ENCODE measurements around the gene SYNPO2L. TPM values are rescaled to one million over a fixed set of nuclear protein-coding genes. Genes with fewer than 3 reads are reported as not detected.

Gene SYNPO2L
- total RNA-seq, 1 donor from 2014 or later = not detected

DNA sequence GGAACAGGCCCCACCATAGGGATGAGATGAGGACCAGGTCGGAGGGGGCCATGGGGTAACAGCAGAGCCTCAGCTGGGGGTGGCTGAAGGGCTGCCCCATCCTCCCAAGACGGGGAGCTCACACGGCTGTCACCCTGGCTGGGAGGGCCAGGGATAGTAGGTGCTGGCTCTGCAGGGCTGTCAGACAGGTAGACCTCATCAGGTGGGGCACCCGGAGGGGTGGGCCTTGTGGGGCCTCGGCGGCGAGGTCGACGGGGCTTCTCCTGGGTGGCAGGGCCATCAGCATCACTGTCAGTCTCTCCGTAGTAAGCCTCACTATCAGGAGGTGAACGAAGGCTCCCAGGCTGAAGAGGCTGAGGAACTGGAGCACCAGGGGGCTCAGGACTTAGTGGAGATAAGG, 2.6 kb downstream of the SYNPO2L start:
- ATAC-seq (no peak), DNase-seq (ENCODE audit: low spot score) (no peak)
- intact Hi-C loops (cut with DNase I) = no loop called here

DNA sequence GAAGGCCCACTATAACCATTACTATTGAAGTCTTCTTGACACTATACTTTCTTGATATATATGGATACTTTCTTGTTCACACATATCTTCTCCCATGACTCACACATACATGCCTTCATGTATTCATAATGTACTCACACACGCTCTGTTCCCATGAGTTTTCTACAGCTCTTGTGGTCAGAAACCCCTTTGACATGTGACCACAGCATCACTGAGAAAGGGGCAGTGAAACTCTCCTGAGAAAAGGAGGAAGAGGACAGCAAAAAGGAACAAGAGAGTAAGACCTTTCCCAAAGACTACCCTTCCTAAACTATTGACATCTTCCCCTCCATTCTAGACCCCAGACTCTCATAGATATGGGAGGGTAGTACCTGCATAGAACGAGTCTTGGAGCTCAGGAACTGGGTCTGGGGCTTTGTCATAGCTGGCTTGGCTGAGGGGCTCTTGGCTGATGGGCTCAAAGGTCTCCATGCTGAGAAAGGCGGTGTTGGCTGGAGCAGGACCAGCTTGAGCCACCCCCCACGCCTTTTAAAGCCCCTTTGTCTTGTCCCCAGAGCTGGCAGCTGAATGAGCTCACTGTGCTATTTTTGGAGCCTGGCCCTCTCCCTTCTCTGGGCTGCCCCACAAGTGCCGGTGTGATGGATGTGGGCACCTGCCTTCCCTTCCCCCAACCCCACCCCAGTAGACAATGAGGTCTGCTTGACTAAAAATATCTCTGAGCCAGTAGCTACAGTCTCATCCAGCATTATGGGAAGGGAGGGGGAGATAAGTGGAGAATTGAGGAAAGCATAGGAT, 5.1 kb downstream of the SYNPO2L start:
- intact Hi-C loops (cut with DNase I) = no loop called here
- ATAC-seq = no peak
- DNase-seq (ENCODE audit: low spot score) = no peak

- ATAC-seq = no peak
- intact Hi-C loops (cut with DNase I) = no loop called here
Measured at GRCh38 chr10:73649876-73650536, 5.8 kb downstream of the SYNPO2L start.

GRCh38 chr10:73648975-73649829, 6.6 kb downstream of the SYNPO2L start:
- DNase-seq (ENCODE audit: low spot score) (no peak), ATAC-seq (no peak)
- intact Hi-C loops (cut with DNase I) = no loop called here

More at GRCh38 chr10:73649876-73650536, 5.8 kb downstream of the SYNPO2L start:
- DNase-seq (ENCODE audit: low spot score) = no peak

DNA sequence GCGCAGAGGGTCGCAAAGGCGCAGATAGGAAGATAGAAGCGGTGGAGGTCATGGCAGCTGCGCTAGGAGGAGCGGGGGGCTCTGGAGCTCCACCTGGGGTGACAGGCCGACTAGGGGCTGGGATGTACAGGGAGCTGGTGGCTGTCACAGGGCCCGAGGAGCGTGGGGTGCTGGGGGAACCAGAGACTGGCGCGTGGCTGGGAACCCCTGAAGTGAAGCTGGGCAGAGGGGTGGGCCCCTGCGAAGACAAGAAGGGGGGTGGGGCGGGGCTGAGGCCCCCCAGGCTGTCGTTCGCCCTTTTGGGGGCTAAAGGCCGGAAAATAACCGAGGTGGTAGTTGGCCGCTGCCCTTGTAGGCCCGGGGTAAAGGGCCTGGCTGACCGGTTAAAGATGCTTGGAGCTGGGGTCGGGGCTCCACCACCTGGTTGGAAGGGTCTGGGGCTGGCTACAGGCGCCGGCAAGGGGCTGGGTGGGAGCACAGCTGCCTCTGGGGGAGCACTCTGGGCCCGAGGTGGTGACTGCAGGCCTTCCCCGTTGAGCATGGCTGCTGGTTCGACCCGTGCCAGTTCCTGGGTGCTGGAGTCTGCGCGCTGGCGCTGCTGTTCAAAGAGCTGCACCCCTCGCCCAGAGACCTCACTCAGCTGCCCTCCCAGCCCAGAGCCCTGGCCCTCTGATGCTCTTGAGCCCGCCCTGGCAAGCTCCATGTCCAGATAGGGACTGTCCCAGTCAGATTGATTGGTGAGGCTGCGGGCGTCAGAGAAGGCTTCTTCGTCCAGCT, 7.8 kb downstream of the SYNPO2L start:
- DNase-seq (ENCODE audit: low spot score) (no peak), ATAC-seq (peak; percentile 16)
- intact Hi-C loops (cut with DNase I) = no loop called here

- intact Hi-C loops (cut with DNase I) = no loop called here
- ATAC-seq (peak; percentile 70), DNase-seq (ENCODE audit: low spot score) (peak; percentile 75)
Measured at GRCh38 chr10:73647211-73647874, 8.5 kb downstream of the SYNPO2L start.

DNA sequence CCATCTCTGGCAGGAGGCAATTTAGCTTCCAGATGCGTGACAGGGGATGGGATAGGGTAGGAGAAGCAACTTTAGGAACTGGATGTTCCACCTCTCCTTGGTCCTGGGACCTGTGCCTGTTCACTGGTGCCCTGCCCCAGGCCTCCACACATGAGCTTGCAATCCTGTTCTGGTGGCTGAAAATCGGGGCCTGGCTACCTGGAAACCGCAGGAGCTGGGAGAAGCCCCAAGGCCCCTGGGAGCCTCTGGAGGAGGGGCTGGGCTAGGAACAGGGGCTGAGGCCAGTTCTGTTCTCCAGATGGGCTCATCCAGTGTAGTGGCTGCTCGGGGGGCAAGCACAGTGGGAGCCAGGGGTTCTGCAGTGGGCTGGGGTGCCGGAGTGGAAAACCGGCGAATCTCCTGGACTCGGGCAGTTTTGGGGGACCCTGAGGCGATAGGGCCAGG, 9.2 kb downstream of the SYNPO2L start:
- intact Hi-C loops (cut with DNase I) = no loop called here
- DNase-seq (ENCODE audit: low spot score) (no peak), ATAC-seq (no peak)

DNA sequence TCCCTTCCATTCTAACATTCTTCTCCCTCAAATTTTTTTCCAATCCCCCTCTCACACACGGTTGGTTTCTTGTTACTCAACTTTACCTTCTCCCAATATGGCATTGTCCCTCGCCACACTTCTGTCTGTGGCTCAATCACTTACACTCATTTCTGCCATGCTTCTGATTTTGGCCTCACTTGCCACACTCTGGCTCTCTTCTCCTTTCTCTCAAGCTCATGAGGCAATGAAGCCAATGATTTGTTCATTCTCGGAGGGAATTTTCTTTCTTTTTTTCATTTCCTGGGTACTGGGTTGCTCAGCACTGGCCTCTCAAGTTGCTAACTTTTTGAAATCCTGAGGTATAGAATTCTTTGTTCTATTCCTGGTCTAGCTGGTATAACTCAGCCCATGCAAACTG, 10.6 kb downstream of the SYNPO2L start:
- DNase-seq (ENCODE audit: low spot score) (no peak), ATAC-seq (no peak)
- intact Hi-C loops (cut with DNase I) = no loop called here

GRCh38 chr10:73644767-73645166, 11.1 kb downstream of the SYNPO2L start:
- ATAC-seq = no peak
- intact Hi-C loops (cut with DNase I) = loop anchor here (5.0 kb wide), 1 partner anchor 112 kb away; no protein-coding TSS in a partner anchor
- no peak for DNase-seq (ENCODE audit: low spot score)

DNA sequence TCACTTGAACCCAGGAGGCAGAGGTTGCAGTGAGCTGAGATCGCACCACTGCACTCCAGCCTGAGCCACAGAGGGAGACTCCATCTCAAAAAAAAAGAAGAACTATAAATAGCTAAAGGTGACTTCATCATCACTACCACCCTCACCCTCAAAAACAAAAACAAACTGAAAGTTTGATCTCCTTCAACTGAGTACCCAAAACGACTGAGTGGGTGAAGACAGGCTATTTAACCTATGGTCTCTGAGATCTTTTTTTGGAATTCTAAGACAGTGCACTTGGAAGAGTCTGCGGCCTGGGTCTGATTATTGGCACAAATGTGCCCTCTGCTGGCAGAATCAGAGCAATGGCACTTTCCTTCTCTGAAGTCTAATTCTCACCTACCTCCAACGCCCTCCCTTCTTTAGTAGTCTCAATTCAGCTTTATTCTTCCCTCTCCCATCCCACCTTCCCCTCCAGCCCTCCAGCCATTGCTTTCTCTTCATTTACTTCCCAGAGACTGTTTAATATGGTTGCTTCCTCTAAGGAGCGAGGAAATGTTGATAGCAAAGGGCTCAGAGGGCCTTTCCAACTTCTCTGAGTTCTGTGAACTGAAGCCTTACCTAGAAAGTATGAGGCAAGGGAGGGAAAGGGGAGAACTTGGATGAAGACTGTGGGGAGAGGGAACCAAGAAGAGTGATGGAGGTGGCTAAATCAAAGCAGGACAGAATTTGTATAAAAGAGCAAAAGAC, 11.7 kb downstream of the SYNPO2L start:
- DNase-seq (ENCODE audit: low spot score) = peak; percentile 69
- intact Hi-C loops (cut with DNase I) = loop anchor here (5.0 kb wide), 1 partner anchor 112 kb away; no protein-coding TSS in a partner anchor
- peak; percentile 70 for ATAC-seq

DNA sequence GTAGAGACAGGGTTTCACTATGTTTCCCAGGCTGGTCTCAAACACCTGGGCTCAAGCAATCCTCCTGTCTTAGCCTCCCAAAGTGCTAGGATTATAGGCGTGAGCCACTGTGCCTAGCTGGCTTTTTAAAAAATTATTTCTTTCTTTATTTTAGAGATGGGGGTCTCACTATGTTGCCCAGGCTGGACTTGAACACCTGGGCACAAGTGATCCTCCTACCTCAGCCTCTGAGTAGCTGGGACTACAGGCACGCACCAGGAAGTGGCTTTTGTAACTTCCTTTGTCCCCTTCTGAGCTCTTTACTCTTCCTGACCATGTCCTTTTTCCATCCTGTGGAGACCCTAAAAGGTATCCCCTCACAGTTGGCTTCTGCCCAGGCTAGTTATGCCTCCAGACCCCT, 12.5 kb downstream of the SYNPO2L start:
- intact Hi-C loops (cut with DNase I) = loop anchor here (5.0 kb wide), 1 partner anchor 111 kb away; no protein-coding TSS in a partner anchor
- ATAC-seq (no peak), DNase-seq (ENCODE audit: low spot score) (no peak)

DNA sequence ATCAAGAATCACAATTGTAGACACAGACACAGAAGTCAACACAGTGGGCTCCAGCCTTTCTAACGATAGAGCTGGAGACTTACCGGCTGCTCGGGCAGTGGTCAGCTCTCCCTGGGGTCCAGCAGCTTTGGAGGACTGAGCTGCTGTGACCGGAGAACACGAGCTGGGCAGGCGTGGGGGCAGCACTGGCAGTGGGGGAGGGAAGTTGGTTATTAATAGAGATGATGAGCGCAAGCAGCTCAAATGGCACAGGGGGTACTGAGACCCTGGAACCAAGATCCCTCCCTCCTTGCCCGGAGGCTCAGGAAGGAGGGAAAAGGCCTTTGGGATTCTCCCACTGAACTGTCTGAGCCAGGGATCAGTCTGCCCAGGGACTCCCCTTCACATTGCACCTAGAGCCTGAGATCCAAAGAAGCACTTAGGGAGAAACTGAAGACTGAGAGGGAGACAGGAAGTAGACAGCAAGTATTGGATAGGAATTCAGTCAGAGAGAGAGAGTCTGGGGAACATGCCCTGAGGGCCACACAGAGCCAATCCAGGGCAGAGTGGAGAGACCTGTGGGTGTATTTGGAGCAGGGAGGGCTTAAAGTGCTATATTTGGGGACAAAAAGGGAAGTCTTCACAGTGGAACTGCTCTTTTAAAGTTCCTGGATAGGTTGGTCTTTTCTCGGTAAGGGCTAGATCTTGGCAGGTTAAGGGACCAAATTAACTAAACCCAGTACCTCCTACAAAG, 14.3 kb downstream of the SYNPO2L start, which contains the start of gene MYOZ1:
Gene MYOZ1 (minus strand): TSS at position 147 of the 733 bp plus-strand sequence. CDS start 1,457 bp downstream, outside the sequence.
- intact Hi-C loops (cut with DNase I) = loop anchor here (5.0 kb wide), 1 partner anchor 109 kb away; no protein-coding TSS in a partner anchor
- ATAC-seq (peak; percentile 13), DNase-seq (ENCODE audit: low spot score) (no peak)

DNA sequence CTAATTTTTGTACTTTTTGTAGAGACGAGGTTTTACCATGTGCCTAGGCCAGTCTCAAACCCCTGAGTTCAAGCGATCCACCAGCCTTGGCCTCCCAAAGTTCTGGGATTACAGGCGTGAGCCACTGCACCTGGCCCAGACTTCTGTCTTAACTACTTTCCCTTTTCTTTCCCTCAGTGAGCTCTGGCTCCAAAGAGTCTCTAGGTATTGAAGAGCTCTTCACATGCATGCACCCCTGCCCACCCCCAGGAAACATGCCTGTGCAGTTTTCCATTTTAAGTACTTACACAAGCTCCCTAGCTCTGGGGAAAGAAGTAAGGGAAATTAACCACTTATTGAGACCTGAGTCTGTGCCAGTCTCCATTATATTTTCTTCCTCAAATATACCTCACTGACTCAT, 16.5 kb downstream of the SYNPO2L start:
- no peak for ATAC-seq
- intact Hi-C loops (cut with DNase I) = no loop called here
- no peak for DNase-seq (ENCODE audit: low spot score)

DNA sequence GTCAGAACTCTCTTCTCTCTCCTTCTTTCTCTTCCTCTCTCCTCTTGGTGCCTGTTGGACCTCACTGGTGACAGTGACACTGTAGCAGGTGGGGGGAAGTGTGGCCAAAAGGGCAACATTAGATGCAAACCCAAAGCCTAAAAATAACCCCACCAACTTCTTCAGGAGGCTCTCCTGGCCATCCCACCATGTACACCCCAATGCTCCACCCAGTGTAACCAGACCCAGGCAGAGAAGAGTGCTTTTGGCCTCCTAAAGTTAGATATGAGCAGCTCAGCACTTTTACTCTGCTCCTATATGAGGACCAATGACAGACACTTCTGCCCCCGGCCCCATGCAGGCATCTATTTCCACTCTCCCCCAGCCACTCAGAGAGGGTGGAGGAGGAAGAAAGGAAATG, 20.0 kb downstream of the SYNPO2L start:
- no peak for DNase-seq (ENCODE audit: low spot score)
- no peak for ATAC-seq
- intact Hi-C loops (cut with DNase I) = no loop called here

DNA sequence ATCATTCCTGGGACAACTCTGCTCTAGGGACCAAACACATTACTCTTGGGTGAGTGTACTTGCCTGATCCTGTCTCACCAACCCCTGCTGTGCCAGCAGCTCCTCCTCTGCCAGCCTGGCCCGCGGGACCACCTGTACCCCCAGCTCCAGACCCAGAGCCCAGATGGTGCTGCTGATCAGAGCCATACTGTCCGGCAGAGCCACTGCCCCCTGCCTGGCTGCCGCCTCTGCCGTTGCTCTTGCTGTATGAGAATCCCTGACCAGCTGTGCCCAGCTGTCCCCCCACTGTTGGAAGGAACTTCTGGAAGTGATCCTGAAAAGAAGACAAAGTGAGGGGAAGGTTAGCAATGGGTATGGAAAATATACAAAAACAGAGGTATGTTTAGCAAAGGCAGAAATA, 21.4 kb downstream of the SYNPO2L start:
- ATAC-seq (no peak), DNase-seq (ENCODE audit: low spot score) (no peak)
- intact Hi-C loops (cut with DNase I) = no loop called here

- intact Hi-C loops (cut with DNase I) = no loop called here
- DNase-seq (ENCODE audit: low spot score) (no peak), ATAC-seq (no peak)
Measured at GRCh38 chr10:73629165-73629564, 26.7 kb downstream of the SYNPO2L start.

GRCh38 chr10:73628405-73628804, 27.4 kb downstream of the SYNPO2L start:
- intact Hi-C loops (cut with DNase I) = no loop called here
- ATAC-seq (no peak), DNase-seq (ENCODE audit: low spot score) (no peak)
